Measurements from ENCODE around the gene EDEM1.

Gene EDEM1

GRCh38 chr3:5160321-5160720 lies 27.2 kb upstream of the EDEM1 start:
- Histone ChIP-seq H3K27me3 (ENCODE audit: insufficient read depth, insufficient read length) (no peaks in the 10 kb centered on the region), H3K36me3 (ENCODE audit: insufficient read depth, insufficient read length, low read length) (no peaks in the 10 kb centered on the region), H3K4me3 (ENCODE audit: insufficient read length, low read depth) (no peak overlapping the region), H3K4me1 (ENCODE audit: insufficient read depth, insufficient read length) (peaks cover 9% of the 10 kb centered on the region), H3K9ac (ENCODE audit: insufficient read length, low read depth) (no peak overlapping the region), H3K9me3 (ENCODE audit: insufficient read depth, low read length) (no peaks in the 10 kb centered on the region)
- DNase-seq (ENCODE audit: low read depth, low spot score): no peak
- no peak for TF ChIP-seq YY1 (IDR thresholded peaks at IDR 0.05; ENCODE audit: insufficient read depth, insufficient read length)

- H3K36me3 ChIP-seq (ENCODE audit: insufficient read depth, insufficient read length, low read length): no peaks in the 10 kb centered on the region
- no peaks in the 10 kb centered on the region for H3K27me3 ChIP-seq (ENCODE audit: insufficient read depth, insufficient read length)
- no peak overlapping the region for H3K4me3 ChIP-seq (ENCODE audit: insufficient read length, low read depth)
- no peak overlapping the region for H3K9ac ChIP-seq (ENCODE audit: insufficient read length, low read depth)
- peaks cover 9% of the 10 kb centered on the region for H3K4me1 ChIP-seq (ENCODE audit: insufficient read depth, insufficient read length)
- no peaks in the 10 kb centered on the region for H3K9me3 ChIP-seq (ENCODE audit: insufficient read depth, low read length)
- DNase-seq (ENCODE audit: low read depth, low spot score): no peak
- TF ChIP-seq SUZ12 (IDR thresholded peaks at IDR 0.05; ENCODE audit: extremely low read depth, insufficient read depth, insufficient read length): no peak
- no peak for TF ChIP-seq YY1 (IDR thresholded peaks at IDR 0.05; ENCODE audit: insufficient read depth, insufficient read length)
- TF ChIP-seq ZNF274 (IDR thresholded peaks at IDR 0.05; ENCODE audit: low read depth, low read length): no peak
Observed at GRCh38 chr3:5160940-5161858, 26.3 kb upstream of the EDEM1 start.

GRCh38 chr3:5162102-5162501 lies 25.4 kb upstream of the EDEM1 start:
- no peak for DNase-seq (ENCODE audit: low read depth, low spot score)
- Histone ChIP-seq H3K36me3 (ENCODE audit: insufficient read depth, insufficient read length, low read length) (no peaks in the 10 kb centered on the region), H3K4me3 (ENCODE audit: insufficient read length, low read depth) (no peak overlapping the region), H3K9me3 (ENCODE audit: insufficient read depth, low read length) (no peaks in the 10 kb centered on the region), H3K9ac (ENCODE audit: insufficient read length, low read depth) (no peak overlapping the region), H3K27me3 (ENCODE audit: insufficient read depth, insufficient read length) (no peaks in the 10 kb centered on the region), H3K4me1 (ENCODE audit: insufficient read depth, insufficient read length) (peaks cover 9% of the 10 kb centered on the region)
- no peak for TF ChIP-seq YY1 (IDR thresholded peaks at IDR 0.05; ENCODE audit: insufficient read depth, insufficient read length)
- no peak for TF ChIP-seq ZNF274 (IDR thresholded peaks at IDR 0.05; ENCODE audit: low read depth, low read length)
- no peak for TF ChIP-seq SUZ12 (IDR thresholded peaks at IDR 0.05; ENCODE audit: extremely low read depth, insufficient read depth, insufficient read length)

GRCh38 chr3:5165698-5166097 lies 21.8 kb upstream of the EDEM1 start:
- Histone ChIP-seq H3K9ac (ENCODE audit: insufficient read length, low read depth) (no peak overlapping the region), H3K36me3 (ENCODE audit: insufficient read depth, insufficient read length, low read length) (peaks cover 4% of the 10 kb centered on the region), H3K9me3 (ENCODE audit: insufficient read depth, low read length) (no peaks in the 10 kb centered on the region), H3K27me3 (ENCODE audit: insufficient read depth, insufficient read length) (no peaks in the 10 kb centered on the region), H3K4me1 (ENCODE audit: insufficient read depth, insufficient read length) (peaks cover 9% of the 10 kb centered on the region), H3K4me3 (ENCODE audit: insufficient read length, low read depth) (no peak overlapping the region)
- no peak for DNase-seq (ENCODE audit: low read depth, low spot score)
- TF ChIP-seq SUZ12 (IDR thresholded peaks at IDR 0.05; ENCODE audit: extremely low read depth, insufficient read depth, insufficient read length): no peak
- no peak for TF ChIP-seq YY1 (IDR thresholded peaks at IDR 0.05; ENCODE audit: insufficient read depth, insufficient read length)
- TF ChIP-seq ZNF274 (IDR thresholded peaks at IDR 0.05; ENCODE audit: low read depth, low read length): no peak

GRCh38 chr3:5166846-5167245 lies 20.7 kb upstream of the EDEM1 start:
- Histone ChIP-seq H3K27me3 (ENCODE audit: insufficient read depth, insufficient read length) (no peaks in the 10 kb centered on the region), H3K9me3 (ENCODE audit: insufficient read depth, low read length) (no peaks in the 10 kb centered on the region), H3K4me3 (ENCODE audit: insufficient read length, low read depth) (no peak overlapping the region), H3K9ac (ENCODE audit: insufficient read length, low read depth) (no peak overlapping the region), H3K36me3 (ENCODE audit: insufficient read depth, insufficient read length, low read length) (peaks cover 12% of the 10 kb centered on the region), H3K4me1 (ENCODE audit: insufficient read depth, insufficient read length) (peaks cover 3% of the 10 kb centered on the region)
- DNase-seq (ENCODE audit: low read depth, low spot score): no peak
- no peak for TF ChIP-seq YY1 (IDR thresholded peaks at IDR 0.05; ENCODE audit: insufficient read depth, insufficient read length)
- TF ChIP-seq ZNF274 (IDR thresholded peaks at IDR 0.05; ENCODE audit: low read depth, low read length): no peak
- no peak for TF ChIP-seq SUZ12 (IDR thresholded peaks at IDR 0.05; ENCODE audit: extremely low read depth, insufficient read depth, insufficient read length)

- H3K4me1 ChIP-seq (ENCODE audit: insufficient read depth, insufficient read length): no peaks in the 10 kb centered on the region
- H3K27me3 ChIP-seq (ENCODE audit: insufficient read depth, insufficient read length): no peaks in the 10 kb centered on the region
- peaks cover 19% of the 10 kb centered on the region for H3K36me3 ChIP-seq (ENCODE audit: insufficient read depth, insufficient read length, low read length)
- H3K4me3 ChIP-seq (ENCODE audit: insufficient read length, low read depth): no peak overlapping the region
- TF ChIP-seq SUZ12 (IDR thresholded peaks at IDR 0.05; ENCODE audit: extremely low read depth, insufficient read depth, insufficient read length): no peak
- TF ChIP-seq ZNF274 (IDR thresholded peaks at IDR 0.05; ENCODE audit: low read depth, low read length): no peak
- TF ChIP-seq YY1 (IDR thresholded peaks at IDR 0.05; ENCODE audit: insufficient read depth, insufficient read length): no peak
- no peak for DNase-seq (ENCODE audit: low read depth, low spot score)
- no peaks in the 10 kb centered on the region for H3K9me3 ChIP-seq (ENCODE audit: insufficient read depth, low read length)
- H3K9ac ChIP-seq (ENCODE audit: insufficient read length, low read depth): no peak overlapping the region
Observed at GRCh38 chr3:5168110-5168509, 19.4 kb upstream of the EDEM1 start.

- no peaks in the 10 kb centered on the region for H3K4me1 ChIP-seq (ENCODE audit: insufficient read depth, insufficient read length)
- no peaks in the 10 kb centered on the region for H3K9me3 ChIP-seq (ENCODE audit: insufficient read depth, low read length)
- no peak for DNase-seq (ENCODE audit: low read depth, low spot score)
- TF ChIP-seq ZNF274 (IDR thresholded peaks at IDR 0.05; ENCODE audit: low read depth, low read length) (no peak), SUZ12 (IDR thresholded peaks at IDR 0.05; ENCODE audit: extremely low read depth, insufficient read depth, insufficient read length) (no peak), YY1 (IDR thresholded peaks at IDR 0.05; ENCODE audit: insufficient read depth, insufficient read length) (no peak)
- no peak overlapping the region for H3K9ac ChIP-seq (ENCODE audit: insufficient read length, low read depth)
- H3K36me3 ChIP-seq (ENCODE audit: insufficient read depth, insufficient read length, low read length): peaks cover 33% of the 10 kb centered on the region
- H3K4me3 ChIP-seq (ENCODE audit: insufficient read length, low read depth): no peak overlapping the region
- H3K27me3 ChIP-seq (ENCODE audit: insufficient read depth, insufficient read length): no peaks in the 10 kb centered on the region
Observed at GRCh38 chr3:5169807-5170206, 17.7 kb upstream of the EDEM1 start.
